ENCODE measurements around the gene ATG4C. TPM values are rescaled to one million over a fixed set of nuclear protein-coding genes. Genes with fewer than 3 reads are reported as not detected.

ATG4C gene
- total and polyA plus RNA-seq, 2 donors (not counting 3 experiments of a cell fraction or from before 2014, with no cell fraction given) = 2.8 to 11.8 TPM

GRCh38 chr1:62796221-62796620, 12.3 kb downstream of the ATG4C start:
- POLR2A ChIA-PET = no interaction called here
- CTCF ChIA-PET = no interaction called here

More at GRCh38 chr1:62796221-62796620, 12.3 kb downstream of the ATG4C start:
- Histone ChIP-seq H3K27ac (ENCODE audit: insufficient read depth, low read depth, low read length) (no peak overlapping the region), H4K20me1 (replicated peaks; ENCODE audit: control insufficient read depth, extremely low read depth, insufficient read depth, low read length) (no peaks in the 10 kb centered on the region), H3K9me1 (replicated peaks; ENCODE audit: control insufficient read depth, extremely low read depth, insufficient read depth, low read length) (no peaks in the 10 kb centered on the region), H3K79me2 (ENCODE audit: control insufficient read depth, insufficient read depth, low read length) (peaks cover 3% of the 10 kb centered on the region), H3K36me3 (ENCODE audit: control insufficient read depth in 2 of 2, extremely low read depth in 1 of 2, insufficient read depth in 2 of 2, low read length in 2 of 2) (no peaks in the 10 kb centered on the region), H3K9ac (replicated peaks; ENCODE audit: extremely low read depth, insufficient read depth, low read length) (no peak overlapping the region), H2AFZ (ENCODE audit: low read depth, low read length) (no peak overlapping the region), H3K4me2 (ENCODE audit: insufficient read depth, low read length) (no peak overlapping the region), H3K4me3 (replicated peaks in 1 of 3; ENCODE audit: insufficient read depth in 1 of 3, low read depth in 1 of 3, low read length in 3 of 3) (no peak overlapping the region), H3K9me3 (replicated peaks; ENCODE audit: control insufficient read depth, insufficient read depth, low read length) (no peaks in the 10 kb centered on the region), H3K27me3 (ENCODE audit: control insufficient read depth in 2 of 2, insufficient read depth in 2 of 2, low read length in 2 of 2) (no peaks in the 10 kb centered on the region), H3K4me1 (ENCODE audit: control insufficient read depth, extremely low read depth, insufficient read depth, low read length) (peaks cover 4% of the 10 kb centered on the region)
- TF ChIP-seq FOS (IDR thresholded peaks at IDR 0.05; ENCODE audit: borderline replicate concordance, insufficient read depth, low read length) = no peak
- no peak for TF ChIP-seq POLR2AphosphoS5 (IDR thresholded peaks at IDR 0.05; ENCODE audit: insufficient read depth, low read depth, low read length)
- no peak for TF ChIP-seq JUN (IDR thresholded peaks at IDR 0.05; ENCODE audit: borderline replicate concordance, insufficient read depth, insufficient read length, low read depth)
- TF ChIP-seq GATA2 (IDR thresholded peaks at IDR 0.05; ENCODE audit: insufficient read depth, insufficient read length, low read depth, low read length) = no peak
- no peak for TF ChIP-seq CTCF (IDR thresholded peaks at IDR 0.05; ENCODE audit: extremely low read depth in 1 of 2, insufficient read depth in 1 of 2, low read depth in 1 of 2, low read length in 2 of 2)
- no peak for TF ChIP-seq MAX (IDR thresholded peaks at IDR 0.05; ENCODE audit: insufficient read depth, insufficient read length)
- no peak for TF ChIP-seq EZH2 (IDR thresholded peaks at IDR 0.05; ENCODE audit: borderline replicate concordance, low read depth, low read length, severe bottlenecking)
- TF ChIP-seq POLR2A (IDR thresholded peaks at IDR 0.05; ENCODE audit: low read depth, low read length) = no peak
- FAIRE-seq = no peak
- dilution Hi-C loops (cut with MboI; ENCODE audit: extremely low pct_ligation_motif_present, low sequenced_read_pairs) (no loop called here), intact Hi-C loops (cut with micrococcal nuclease) (no loop called here)
- no TSS peak for BruUV-seq (replicated peaks)
- no peak for DNase-seq (ENCODE audit: low read depth, low spot score)
